ENCODE measurements around the gene PSEN2. TPM values are rescaled to one million over a fixed set of nuclear protein-coding genes. Genes with fewer than 3 reads are reported as not detected.

The PSEN2 gene
- total and polyA plus RNA-seq, 2 donors (not counting 1 experiment from before 2014, with no cell fraction given), result 15.8 to 26.0 TPM

DNA sequence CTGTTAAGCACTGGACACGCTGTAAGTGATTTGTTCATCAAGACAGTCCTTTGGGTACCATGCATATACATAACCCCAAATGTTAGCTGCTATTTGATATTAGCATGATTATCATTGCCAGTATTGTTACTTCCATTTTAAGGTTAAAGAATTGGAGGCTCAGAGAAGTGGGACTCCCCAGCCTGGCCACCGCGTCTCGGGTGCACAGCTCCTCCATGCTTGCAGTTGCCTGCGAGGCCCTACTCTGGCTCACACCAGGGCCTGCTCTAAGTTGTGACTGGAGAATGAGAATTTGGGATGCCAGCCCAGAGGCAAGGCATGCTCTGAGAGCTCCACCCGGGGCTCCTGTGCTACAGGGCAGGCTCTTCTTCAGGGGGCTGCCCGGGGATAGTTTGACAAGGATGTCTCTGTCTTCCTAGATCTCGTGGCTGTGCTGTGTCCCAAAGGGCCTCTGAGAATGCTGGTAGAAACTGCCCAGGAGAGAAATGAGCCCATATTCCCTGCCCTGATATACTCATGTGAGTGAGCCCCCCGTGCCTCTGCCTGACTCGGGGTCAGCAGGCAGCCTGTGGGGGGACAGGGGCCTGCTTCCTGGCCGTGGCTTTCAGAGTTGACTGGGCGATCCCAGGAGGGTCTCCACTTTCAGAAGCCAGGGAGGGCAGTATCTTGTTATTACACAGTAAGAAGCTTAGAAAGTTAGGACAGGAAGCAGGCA lies 19.4 kb downstream of the PSEN2 start:
- TF ChIP-seq EZH2 (IDR thresholded peaks at IDR 0.05; ENCODE audit: borderline replicate concordance, insufficient read depth, low read depth, low read length, poor library complexity, severe bottlenecking), result no peak
- TF ChIP-seq, protein P1, sequence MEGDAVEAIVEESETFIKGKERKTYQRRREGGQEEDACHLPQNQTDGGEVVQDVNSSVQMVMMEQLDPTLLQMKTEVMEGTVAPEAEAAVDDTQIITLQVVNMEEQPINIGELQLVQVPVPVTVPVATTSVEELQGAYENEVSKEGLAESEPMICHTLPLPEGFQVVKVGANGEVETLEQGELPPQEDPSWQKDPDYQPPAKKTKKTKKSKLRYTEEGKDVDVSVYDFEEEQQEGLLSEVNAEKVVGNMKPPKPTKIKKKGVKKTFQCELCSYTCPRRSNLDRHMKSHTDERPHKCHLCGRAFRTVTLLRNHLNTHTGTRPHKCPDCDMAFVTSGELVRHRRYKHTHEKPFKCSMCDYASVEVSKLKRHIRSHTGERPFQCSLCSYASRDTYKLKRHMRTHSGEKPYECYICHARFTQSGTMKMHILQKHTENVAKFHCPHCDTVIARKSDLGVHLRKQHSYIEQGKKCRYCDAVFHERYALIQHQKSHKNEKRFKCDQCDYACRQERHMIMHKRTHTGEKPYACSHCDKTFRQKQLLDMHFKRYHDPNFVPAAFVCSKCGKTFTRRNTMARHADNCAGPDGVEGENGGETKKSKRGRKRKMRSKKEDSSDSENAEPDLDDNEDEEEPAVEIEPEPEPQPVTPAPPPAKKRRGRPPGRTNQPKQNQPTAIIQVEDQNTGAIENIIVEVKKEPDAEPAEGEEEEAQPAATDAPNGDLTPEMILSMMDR (IDR thresholded peaks at IDR 0.05), result no peak
- ATAC-seq (ENCODE audit: low read depth) (no peak), DNase-seq (no peak)
- H3K4me2 ChIP-seq (replicated peaks; ENCODE audit: low read depth, low read length, poor library complexity, severe bottlenecking), result no peak overlapping the region
- Mint-ChIP-seq H3K4me3 (no peak overlapping the region), H3K27me3 (no peaks in the 10 kb centered on the region), H3K4me1 (peaks cover 16% of the 10 kb centered on the region), H3K27ac (no peak overlapping the region), H3K9me3 (ENCODE audit: insufficient read depth) (no peaks in the 10 kb centered on the region)
- no peak overlapping the region for H2AFZ ChIP-seq (ENCODE audit: insufficient read depth, low read depth, low read length, poor library complexity, severe bottlenecking)
- no peak overlapping the region for H3K27ac ChIP-seq (ENCODE audit: low read length in 2 of 2)
- ChIA-PET CTCF (no interaction called here), POLR2A (no interaction called here)
- H3K79me2 ChIP-seq (ENCODE audit: control insufficient read depth, insufficient read depth, low read length), result no peaks in the 10 kb centered on the region
- H3K9me3 ChIP-seq (ENCODE audit: control extremely low read depth in 1 of 3, control insufficient read depth in 2 of 3, insufficient read depth in 1 of 3, low read length in 2 of 3), result no peaks in the 10 kb centered on the region
- peaks cover 19 to 22% of the 10 kb centered on the region in 2 donors for H3K4me1 ChIP-seq (ENCODE audit: control insufficient read depth in 2 of 2, insufficient read depth in 2 of 2, low read length in 2 of 2)
- H3K9ac ChIP-seq (ENCODE audit: low read length), result no peak overlapping the region
- no peaks in the 10 kb centered on the region for H3K27me3 ChIP-seq (replicated peaks in 1 of 4; ENCODE audit: control extremely low read depth in 1 of 4, control insufficient read depth in 3 of 4, insufficient read depth in 4 of 4, low read length in 3 of 4)
- intact Hi-C loops (cut with micrococcal nuclease), result no loop called here
- H3K4me3 ChIP-seq (ENCODE audit: control extremely low read depth in 1 of 5, extremely low read depth in 1 of 5, insufficient read depth in 1 of 5, low read depth in 2 of 5, low read length in 4 of 5), result no peak overlapping the region
- 91% methylated on average over 11 of the region's 12 CpGs for WGBS (ENCODE audit: insufficient coverage)
- peaks cover 0 to 5% of the 10 kb centered on the region in 2 experiments for H3K36me3 ChIP-seq (replicated peaks in 1 of 2; ENCODE audit: control extremely low read depth in 1 of 2, control insufficient read depth in 1 of 2, extremely low read depth in 1 of 2, insufficient read depth in 2 of 2, low read length in 1 of 2)
- H4K20me1 ChIP-seq (ENCODE audit: control insufficient read depth, insufficient read depth, low read length, poor library complexity, severe bottlenecking), result no peaks in the 10 kb centered on the region

DNA sequence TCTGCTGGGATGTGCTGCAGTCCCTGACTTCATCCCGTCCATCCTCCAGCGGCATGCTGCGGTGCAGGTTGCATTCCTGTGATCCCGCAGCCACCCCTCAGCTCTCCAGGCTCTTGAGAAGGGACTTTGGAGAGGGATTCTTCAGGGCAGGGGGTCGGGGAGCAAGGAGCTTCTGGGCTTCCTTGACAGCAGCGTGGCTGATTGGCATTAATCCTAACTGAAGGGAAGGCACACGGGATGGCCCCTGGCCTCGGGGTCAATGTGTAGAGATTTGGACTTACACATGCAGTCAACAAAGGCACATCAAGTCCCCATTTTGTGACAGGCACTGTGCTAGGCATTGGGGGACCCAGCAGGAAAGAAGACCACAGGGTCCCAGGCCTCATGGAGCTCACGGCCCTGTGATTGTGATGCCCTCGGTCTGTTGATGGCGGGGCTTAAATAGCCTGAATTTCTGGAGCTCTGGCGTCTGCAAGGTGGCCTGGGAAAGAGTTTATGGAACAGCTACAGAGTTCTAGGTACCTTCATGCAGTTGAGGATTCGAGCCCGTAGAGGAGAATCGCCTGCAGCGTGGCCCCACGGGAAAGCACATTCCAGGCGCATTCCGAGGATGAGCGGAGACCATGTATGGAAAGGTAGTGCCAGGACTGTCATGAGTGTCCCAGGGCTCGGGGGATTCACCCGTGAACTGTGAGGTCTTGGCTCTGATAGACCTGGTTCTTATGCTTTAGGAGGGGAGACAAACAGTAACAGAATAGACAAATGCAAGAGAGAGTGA lies 20.1 kb downstream of the PSEN2 start:
- intact Hi-C loops (cut with micrococcal nuclease), result no loop called here
- Histone ChIP-seq H3K4me3 (ENCODE audit: control extremely low read depth in 1 of 5, extremely low read depth in 1 of 5, insufficient read depth in 1 of 5, low read depth in 2 of 5, low read length in 4 of 5) (no peak overlapping the region), H3K4me2 (replicated peaks; ENCODE audit: low read depth, low read length, poor library complexity, severe bottlenecking) (no peak overlapping the region), H4K20me1 (ENCODE audit: control insufficient read depth, insufficient read depth, low read length, poor library complexity, severe bottlenecking) (no peaks in the 10 kb centered on the region), H3K4me1 (ENCODE audit: control insufficient read depth in 2 of 2, insufficient read depth in 2 of 2, low read length in 2 of 2) (peaks cover 11 to 15% of the 10 kb centered on the region in 2 donors), H3K9ac (ENCODE audit: low read length) (no peak overlapping the region), H3K9me3 (ENCODE audit: control extremely low read depth in 1 of 3, control insufficient read depth in 2 of 3, insufficient read depth in 1 of 3, low read length in 2 of 3) (no peaks in the 10 kb centered on the region), H3K27ac (ENCODE audit: low read length in 2 of 2) (no peak overlapping the region), H3K27me3 (replicated peaks in 1 of 4; ENCODE audit: control extremely low read depth in 1 of 4, control insufficient read depth in 3 of 4, insufficient read depth in 4 of 4, low read length in 3 of 4) (no peaks in the 10 kb centered on the region), H2AFZ (ENCODE audit: insufficient read depth, low read depth, low read length, poor library complexity, severe bottlenecking) (no peak overlapping the region), H3K79me2 (ENCODE audit: control insufficient read depth, insufficient read depth, low read length) (no peaks in the 10 kb centered on the region), H3K36me3 (replicated peaks in 1 of 2; ENCODE audit: control extremely low read depth in 1 of 2, control insufficient read depth in 1 of 2, extremely low read depth in 1 of 2, insufficient read depth in 2 of 2, low read length in 1 of 2) (peaks cover 0 to 5% of the 10 kb centered on the region in 2 experiments)
- no peaks in the 10 kb centered on the region for H3K27me3 Mint-ChIP-seq
- no peak for DNase-seq
- no peak overlapping the region for H3K4me3 Mint-ChIP-seq
- no peak for ATAC-seq (ENCODE audit: low read depth)
- H3K27ac Mint-ChIP-seq, result no peak overlapping the region
- ChIA-PET CTCF (no interaction called here), POLR2A (no interaction called here)
- H3K4me1 Mint-ChIP-seq, result peaks cover 9% of the 10 kb centered on the region
- WGBS (ENCODE audit: insufficient coverage), result 94% methylated on average over 18 of the region's 22 CpGs
- TF ChIP-seq, protein P1 (IDR thresholded peaks at IDR 0.05), result no peak
- TF ChIP-seq EZH2 (IDR thresholded peaks at IDR 0.05; ENCODE audit: borderline replicate concordance, insufficient read depth, low read depth, low read length, poor library complexity, severe bottlenecking), result no peak
- H3K9me3 Mint-ChIP-seq (ENCODE audit: insufficient read depth), result no peaks in the 10 kb centered on the region

Data from B cell (primary cell).